Choroid plexus epithelial cell (primary cell): Measurements from ENCODE around the gene KLF15.

Experiments used
- DNase-seq: peaks from one replicate; pipeline ENCODE4 v3.0.0-alpha.2; 2010; ENCODE audit warnings: low read depth
- H3K4me3 ChIP-seq: 2 replicates; pipeline ENCODE4 v1.5.1; 2011; ENCODE audit warnings: low read depth, mild to moderate bottlenecking, control low read depth, low read length, moderate library complexity
- TF ChIP-seq, protein P1 (sequence below): conservative IDR thresholded peaks from 2 replicates; pipeline ENCODE4 v1.5.1; 2011; ENCODE audit warnings: low read depth, mild to moderate bottlenecking, control low read depth, inconsistent platforms, low read length, moderate library complexity

Gene KLF15

DNA sequence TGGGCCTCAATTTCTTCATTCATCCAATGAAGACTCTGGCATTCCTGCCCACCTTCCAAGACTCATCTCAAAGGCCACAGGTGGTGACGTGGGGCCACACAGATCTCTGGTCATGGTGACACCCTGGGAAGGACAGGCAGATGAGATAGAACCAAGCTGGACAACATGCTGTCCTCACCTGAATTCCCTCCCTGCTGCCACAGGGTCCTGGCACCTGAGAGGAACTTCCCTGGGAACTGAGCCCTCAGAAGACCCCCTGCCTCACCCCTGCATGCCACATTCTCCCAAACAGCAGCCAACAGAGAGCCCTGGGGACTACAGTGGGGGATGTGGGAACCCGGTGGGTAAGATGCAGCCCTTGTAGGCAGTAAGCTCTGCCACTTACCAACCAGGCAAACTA lies 10.7 kb downstream of the KLF15 start:
- DNase-seq, result no peak
- TF ChIP-seq, protein P1, sequence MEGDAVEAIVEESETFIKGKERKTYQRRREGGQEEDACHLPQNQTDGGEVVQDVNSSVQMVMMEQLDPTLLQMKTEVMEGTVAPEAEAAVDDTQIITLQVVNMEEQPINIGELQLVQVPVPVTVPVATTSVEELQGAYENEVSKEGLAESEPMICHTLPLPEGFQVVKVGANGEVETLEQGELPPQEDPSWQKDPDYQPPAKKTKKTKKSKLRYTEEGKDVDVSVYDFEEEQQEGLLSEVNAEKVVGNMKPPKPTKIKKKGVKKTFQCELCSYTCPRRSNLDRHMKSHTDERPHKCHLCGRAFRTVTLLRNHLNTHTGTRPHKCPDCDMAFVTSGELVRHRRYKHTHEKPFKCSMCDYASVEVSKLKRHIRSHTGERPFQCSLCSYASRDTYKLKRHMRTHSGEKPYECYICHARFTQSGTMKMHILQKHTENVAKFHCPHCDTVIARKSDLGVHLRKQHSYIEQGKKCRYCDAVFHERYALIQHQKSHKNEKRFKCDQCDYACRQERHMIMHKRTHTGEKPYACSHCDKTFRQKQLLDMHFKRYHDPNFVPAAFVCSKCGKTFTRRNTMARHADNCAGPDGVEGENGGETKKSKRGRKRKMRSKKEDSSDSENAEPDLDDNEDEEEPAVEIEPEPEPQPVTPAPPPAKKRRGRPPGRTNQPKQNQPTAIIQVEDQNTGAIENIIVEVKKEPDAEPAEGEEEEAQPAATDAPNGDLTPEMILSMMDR, result no peak
- H3K4me3 ChIP-seq, result no peak overlapping the region

DNA sequence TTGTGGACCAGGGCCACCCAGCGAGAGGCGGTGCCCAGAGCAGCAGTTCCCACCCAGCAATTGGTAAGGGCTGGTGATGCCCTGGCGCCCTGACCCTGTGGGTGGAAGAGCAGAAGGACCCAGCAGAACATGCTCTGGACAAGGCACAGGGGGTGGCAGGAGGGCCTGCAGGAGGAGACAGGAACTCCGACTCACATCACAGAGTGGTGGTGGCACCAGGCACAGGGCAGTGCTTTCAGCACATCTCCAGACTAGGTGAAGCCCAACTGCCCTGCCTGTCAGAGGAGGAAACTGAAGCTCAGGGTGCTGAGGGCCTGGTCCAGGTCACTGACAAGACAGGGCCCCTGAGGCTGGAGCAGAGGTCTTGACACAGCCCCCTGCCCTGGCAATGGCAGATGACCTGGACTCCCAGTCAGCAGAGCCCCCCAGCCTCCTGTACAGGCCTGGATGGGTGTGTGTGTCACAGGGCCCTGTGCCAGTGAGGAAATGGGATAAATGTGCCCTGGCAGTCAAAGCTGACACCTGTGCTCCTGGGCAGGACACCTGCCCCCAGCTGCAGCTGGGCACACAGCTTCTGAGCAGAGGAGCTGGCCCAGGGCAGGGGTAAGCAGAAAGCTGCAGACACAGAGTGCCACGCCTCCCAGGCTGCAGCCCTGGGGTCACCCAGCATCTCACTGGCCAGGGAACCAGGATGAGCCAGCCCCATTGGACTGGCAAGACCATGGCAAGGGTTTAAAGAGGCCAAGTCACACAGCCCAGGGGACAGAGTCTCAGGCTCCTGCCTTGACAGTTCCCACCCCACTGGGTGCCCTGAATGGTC lies 11.4 kb downstream of the KLF15 start:
- no peak overlapping the region for H3K4me3 ChIP-seq
- no peak for DNase-seq
- TF ChIP-seq, protein P1, result no peak

DNA sequence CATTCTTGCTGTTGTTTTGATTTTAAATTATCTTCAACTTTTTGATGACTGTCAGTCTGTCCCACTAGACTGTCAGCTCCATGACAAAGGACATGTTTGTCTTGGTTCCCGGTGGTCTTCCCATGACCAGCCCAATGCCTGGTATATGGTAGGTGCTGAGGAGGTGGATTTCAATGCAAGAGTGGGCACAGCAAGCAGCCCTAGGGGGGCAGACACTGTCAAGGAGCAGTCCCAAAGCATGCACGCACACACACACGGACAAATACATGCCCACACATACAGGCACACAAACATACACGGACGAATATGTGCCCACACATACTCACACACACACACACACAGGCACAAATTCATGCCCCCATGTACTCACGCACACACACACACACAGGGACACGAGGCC lies 12.0 kb downstream of the KLF15 start:
- TF ChIP-seq, protein P1, result no peak
- H3K4me3 ChIP-seq, result no peak overlapping the region
- no peak for DNase-seq

DNA sequence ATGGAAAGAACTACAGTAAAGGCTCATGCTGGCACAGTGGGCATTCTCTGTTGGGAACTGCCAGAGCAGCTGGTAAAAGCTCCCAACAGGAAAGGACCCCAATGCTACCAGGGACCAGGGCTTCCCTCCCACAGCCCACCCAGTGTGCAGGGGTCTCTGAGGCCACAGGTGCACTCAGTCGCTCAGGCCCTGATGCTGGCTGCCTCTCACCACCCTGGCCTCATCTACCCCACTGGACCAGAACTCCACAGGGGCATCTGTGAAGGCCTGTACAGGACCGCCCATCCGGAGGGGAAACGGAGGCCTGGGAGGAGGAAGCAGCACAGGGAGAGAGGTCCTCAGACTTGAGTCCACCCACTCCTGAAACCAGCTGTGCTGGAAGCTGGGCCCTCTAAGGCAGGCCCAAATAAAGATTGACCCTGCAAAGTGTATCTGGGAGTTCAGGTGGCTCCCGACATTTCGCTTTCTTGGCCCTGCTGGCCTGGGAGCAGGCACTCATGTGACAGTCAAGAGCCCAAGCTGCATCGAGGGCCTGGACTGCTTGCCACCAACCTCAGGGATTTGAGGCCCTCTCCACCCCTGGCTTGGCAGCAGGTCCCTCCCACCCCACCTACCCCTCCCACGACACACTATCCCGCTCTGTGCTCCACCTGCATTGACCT lies 12.7 kb downstream of the KLF15 start:
- no peak for DNase-seq
- H3K4me3 ChIP-seq, result no peak overlapping the region
- TF ChIP-seq, protein P1, result no peak

DNA sequence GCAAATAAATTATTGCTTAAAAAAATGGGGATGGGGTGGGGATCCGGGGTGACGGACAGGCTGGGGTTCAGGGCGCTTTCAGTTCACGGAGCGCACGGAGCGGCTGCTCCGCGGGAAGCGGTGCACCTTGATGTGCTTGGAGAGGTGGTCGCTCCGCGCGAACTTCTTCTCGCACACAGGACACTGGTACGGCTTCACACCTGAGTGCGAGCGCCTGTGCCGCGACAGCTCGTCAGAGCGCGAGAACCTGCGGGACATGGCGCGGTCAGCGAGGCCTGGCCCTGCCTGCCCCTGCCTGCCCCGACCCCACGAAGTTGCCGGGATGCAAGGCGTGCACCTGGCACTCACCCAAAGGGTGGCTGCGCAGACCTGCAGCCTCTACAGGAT lies 13.6 kb downstream of the KLF15 start:
- H3K4me3 ChIP-seq, result no peak overlapping the region
- TF ChIP-seq, protein P1, result no peak
- no peak for DNase-seq

DNA sequence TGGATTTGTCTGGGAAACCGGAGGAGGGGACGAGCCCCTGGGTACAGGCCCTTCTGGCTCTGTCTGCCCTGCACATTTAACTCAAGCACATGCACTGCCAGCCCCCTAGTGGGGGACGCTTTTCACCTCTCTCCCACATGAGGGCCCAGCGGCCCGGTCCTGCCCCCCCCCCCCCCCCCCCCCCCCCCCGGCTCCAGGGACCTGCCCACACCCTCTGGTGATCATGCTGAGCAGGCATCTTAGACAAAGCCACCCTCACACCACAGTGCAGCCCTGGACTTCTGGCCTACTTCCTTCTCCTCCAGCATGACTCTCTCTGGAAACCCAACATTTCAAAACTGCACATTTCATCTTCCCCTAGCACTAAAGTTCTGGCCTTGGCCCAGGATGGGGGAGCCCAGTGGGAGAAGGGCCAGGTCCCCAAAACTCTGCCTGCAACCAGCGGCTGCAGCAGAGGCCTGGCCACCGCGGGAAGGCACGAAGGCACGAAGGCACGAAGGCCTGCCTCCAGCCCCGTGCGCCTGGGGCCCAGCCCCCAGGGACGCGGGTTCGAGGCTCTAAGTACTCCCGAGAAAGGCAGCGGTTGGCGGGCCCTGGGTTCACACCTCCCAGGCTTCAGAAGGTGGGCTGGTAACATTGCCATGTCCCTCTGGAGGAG lies 14.1 kb downstream of the KLF15 start:
- peak; percentile 33 for DNase-seq
- TF ChIP-seq, protein P1, result peak; percentile 20
- no peak overlapping the region for H3K4me3 ChIP-seq
